ENCODE data around the gene SLIT2.

DNA sequence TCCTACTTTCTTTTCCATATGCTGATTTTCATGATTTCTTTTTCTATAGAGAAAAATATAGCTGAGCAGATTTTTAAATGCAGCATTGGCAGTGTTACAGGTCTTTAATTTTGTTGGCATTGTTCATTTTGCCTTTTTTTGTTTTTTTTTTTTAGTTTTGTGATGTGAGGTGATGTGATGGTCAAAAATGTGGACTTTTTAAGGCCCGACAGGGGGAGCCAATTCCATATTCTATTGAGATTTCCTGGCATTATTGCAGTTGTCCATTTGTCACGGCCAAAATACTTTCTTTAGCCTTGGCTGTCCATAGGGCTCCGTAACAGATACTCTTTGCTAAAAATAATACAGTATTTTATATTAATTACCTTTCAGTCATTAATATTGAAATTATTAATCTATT is 47.8 kb downstream of the SLIT2 start:
- TF ChIP-seq GATA2 (IDR thresholded peaks at IDR 0.05; ENCODE audit: low read depth, low read length) (no peak), GATA3 (IDR thresholded peaks at IDR 0.05; ENCODE audit: low read depth, low read length) (no peak)

All from SH-SY5Y (cell line).